WTC11 (cell line): ENCODE measurements around the gene PAX8. TPM values are rescaled to one million over a fixed set of nuclear protein-coding genes. Genes with fewer than 3 reads are reported as not detected.
"Not testable (repeated sequence)": the region's sequence is repeated elsewhere in the genome, so short reads cannot be mapped to it uniquely, and the experiment has no call there.

Experiments used
- ATAC-seq: fragments of 200-7000 bp; cut with Tn5 transposase; 2 replicates; pipeline ENCODE4 v1.10.0; 2021; ENCODE audit warnings: mild to moderate bottlenecking, moderate library complexity
- CTCF ChIA-PET: fragments of 300-600 bp; sonication (Branson Sonifier 250); formaldehyde crosslinking; loops from one replicate; lab custom pipeline; 2021; ENCODE audit warnings: antibody characterized with exemption; lab: Charles Lee
- POLR2A ChIA-PET: fragments of 350-600 bp; sonication (Branson Sonifier 250); formaldehyde crosslinking; loops from one replicate; lab custom pipeline; 2021; ENCODE audit warnings: antibody characterized with exemption; lab: Charles Lee
- DNase-seq: peaks from one replicate; pipeline ENCODE4 v3.0.0; 2021; ENCODE audit warnings: low spot score
- H3K27ac Mint-ChIP-seq: 2 replicates; pipeline ENCODE4 v1.8.0; 2021; ENCODE audit warnings: mixed read lengths
- H3K27me3 Mint-ChIP-seq: 2 replicates; pipeline ENCODE4 v1.8.0; 2021; ENCODE audit warnings: low read depth, mild to moderate bottlenecking, moderate library complexity, mixed read lengths
- H3K36me3 Mint-ChIP-seq: 2 replicates; pipeline ENCODE4 v1.8.0; 2021; ENCODE audit warnings: mixed read lengths
- H3K4me1 Mint-ChIP-seq: 2 replicates; pipeline ENCODE4 v1.8.0; 2022; ENCODE audit warnings: mixed read lengths
- H3K4me3 Mint-ChIP-seq: 2 replicates; pipeline ENCODE4 v1.8.0; 2021; ENCODE audit warnings: mild to moderate bottlenecking, moderate library complexity, mixed read lengths
- H3K9me3 Mint-ChIP-seq: 2 replicates; pipeline ENCODE4 v1.8.0; 2021; ENCODE audit warnings: mixed read lengths
- AFF4 ChIP-seq: sonication (generic); formaldehyde crosslinking; IDR thresholded peaks from 2 replicates; pipeline ENCODE4 v1.8.1; 2023; ENCODE audit warnings: mild to moderate bottlenecking, missing genetic modification reagents, borderline replicate concordance
- ATF6 ChIP-seq: sonication (generic); formaldehyde crosslinking; IDR thresholded peaks from 2 replicates; pipeline ENCODE4 v1.8.1; 2023; ENCODE audit warnings: mild to moderate bottlenecking, missing genetic modification reagents
- CREM ChIP-seq: sonication (generic); formaldehyde crosslinking; IDR thresholded peaks from 2 replicates; pipeline ENCODE4 v1.8.1; 2022; ENCODE audit warnings: mild to moderate bottlenecking, missing genetic modification reagents, moderate library complexity
- E2F4 ChIP-seq: sonication (generic); formaldehyde crosslinking; IDR thresholded peaks from 2 replicates; pipeline ENCODE4 v1.8.1; 2022; ENCODE audit warnings: low read depth, mild to moderate bottlenecking, moderate library complexity, missing genetic modification reagents, borderline replicate concordance
- GABPB1 ChIP-seq: sonication (generic); formaldehyde crosslinking; IDR thresholded peaks from 2 replicates; pipeline ENCODE4 v1.8.1; 2023; ENCODE audit warnings: mild to moderate bottlenecking, missing genetic modification reagents
- JAZF1 ChIP-seq: fragments of 250-450 bp; sonication (Bioruptor Pico); IDR thresholded peaks from 2 replicates; pipeline ENCODE4 v1.9.0; 2021; ENCODE audit warnings: moderate library complexity, mild to moderate bottlenecking, inconsistent platforms
- MLX ChIP-seq: sonication (generic); formaldehyde crosslinking; IDR thresholded peaks from 2 replicates; pipeline ENCODE4 v1.8.1; 2023; ENCODE audit warnings: mild to moderate bottlenecking, missing genetic modification reagents, moderate library complexity
- SP1 ChIP-seq: sonication (generic); formaldehyde crosslinking; conservative IDR thresholded peaks from 2 replicates; pipeline ENCODE4 v1.8.1; 2022; ENCODE audit warnings: missing genetic modification reagents
- ZMAT4 ChIP-seq: fragments of 250-450 bp; sonication (Bioruptor Pico); IDR thresholded peaks from 2 replicates; pipeline ENCODE4 v1.9.0; 2021; ENCODE audit warnings: mild to moderate bottlenecking
- ZNF138 ChIP-seq: sonication (generic); formaldehyde crosslinking; conservative IDR thresholded peaks from 2 replicates; pipeline ENCODE4 v1.8.1; 2022; ENCODE audit warnings: mild to moderate bottlenecking, moderate library complexity, missing genetic modification reagents
- ZNF671 ChIP-seq: fragments of 250-450 bp; sonication (Bioruptor Pico); IDR thresholded peaks from 2 replicates; pipeline ENCODE4 v1.8.0; 2021; ENCODE audit warnings: mild to moderate bottlenecking
- total RNA-seq: library from RNA; stranded (reverse); gene quantifications from 3 replicates; pipeline ENCODE4 v1.2.3, GENCODE V29; 2021
- TF ChIP-seq, protein P1 (sequence below): sonication (generic); formaldehyde crosslinking; IDR thresholded peaks from 2 replicates; pipeline ENCODE4 v1.8.1; 2023; ENCODE audit warnings: mild to moderate bottlenecking, missing genetic modification reagents, moderate library complexity

The PAX8 gene
- total RNA-seq, 1 experiment from 2014 or later = 0.35 TPM

- TF ChIP-seq ZMAT4 (CRISPR knock-in tag) (no peak), CREM (no peak)
These were observed 7.1 kb upstream of the PAX8 start (continued) for GRCh38 chr2:113285816-113286215.

GRCh38 chr2:113284999-113285398 lies 6.3 kb upstream of the PAX8 start:
- H3K4me3 Mint-ChIP-seq, H3K9me3 Mint-ChIP-seq, ATAC-seq, H3K36me3 Mint-ChIP-seq, CTCF ChIA-PET, POLR2A ChIA-PET, H3K27ac Mint-ChIP-seq, DNase-seq: not testable (repeated sequence)
- peaks cover 84% of the 10 kb centered on the region for H3K27me3 Mint-ChIP-seq
- peaks cover 14% of the 10 kb centered on the region for H3K4me1 Mint-ChIP-seq

DNA sequence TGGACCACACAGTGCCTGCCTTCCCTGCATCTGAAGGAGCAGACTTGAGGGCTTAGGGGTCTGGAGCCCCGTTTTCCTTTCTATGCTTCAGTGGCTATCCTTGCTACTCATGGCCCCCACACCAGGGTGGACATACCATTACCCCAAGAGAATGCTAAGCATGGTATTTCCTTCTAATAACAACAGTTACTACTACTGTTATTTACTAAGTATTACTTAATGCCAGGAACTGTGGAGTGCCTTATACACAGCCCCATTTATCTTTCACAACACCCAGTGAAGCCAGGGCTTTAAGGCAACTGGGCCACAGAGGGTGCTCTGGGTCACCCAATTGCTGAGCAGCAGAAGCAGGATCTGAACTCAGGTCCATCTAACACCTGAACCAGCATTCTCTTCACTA lies 5.8 kb upstream of the PAX8 start:
- DNase-seq = no peak
- Mint-ChIP-seq H3K4me3 (no peak overlapping the region), H3K27me3 (peaks cover 84% of the 10 kb centered on the region), H3K36me3 (no peaks in the 10 kb centered on the region), H3K9me3 (no peaks in the 10 kb centered on the region), H3K4me1 (peaks cover 14% of the 10 kb centered on the region), H3K27ac (no peak overlapping the region)
- CTCF ChIA-PET = interaction anchor here (1.0 to 1.4 kb wide), 3 partner anchors 12 to 73 kb away, joined by 4 to 8 read pairs (median 4); no protein-coding TSS in a partner anchor
- TF ChIP-seq ZNF671 (no peak), JAZF1 (CRISPR knock-in tag) (no peak), ZNF138 (CRISPR knock-in tag) (no peak), MLX (CRISPR knock-in tag) (no peak), E2F4 (CRISPR knock-in tag) (no peak), AFF4 (no peak), GABPB1 (no peak)
- TF ChIP-seq, protein P1, sequence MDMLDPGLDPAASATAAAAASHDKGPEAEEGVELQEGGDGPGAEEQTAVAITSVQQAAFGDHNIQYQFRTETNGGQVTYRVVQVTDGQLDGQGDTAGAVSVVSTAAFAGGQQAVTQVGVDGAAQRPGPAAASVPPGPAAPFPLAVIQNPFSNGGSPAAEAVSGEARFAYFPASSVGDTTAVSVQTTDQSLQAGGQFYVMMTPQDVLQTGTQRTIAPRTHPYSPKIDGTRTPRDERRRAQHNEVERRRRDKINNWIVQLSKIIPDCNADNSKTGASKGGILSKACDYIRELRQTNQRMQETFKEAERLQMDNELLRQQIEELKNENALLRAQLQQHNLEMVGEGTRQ (CRISPR knock-in tag) = no peak
- no peak for ATAC-seq
- POLR2A ChIA-PET = no interaction called here

GRCh38 chr2:113283704-113284284 lies 5.1 kb upstream of the PAX8 start:
- TF ChIP-seq SP1 (CRISPR knock-in tag) (no peak), ATF6 (CRISPR knock-in tag) (no peak)
- peaks cover 84% of the 10 kb centered on the region for H3K27me3 Mint-ChIP-seq
- POLR2A ChIA-PET = interaction anchor here (0.6 kb wide), 2 partner anchors 11 to 427 kb away, joined by 3 read pairs; no protein-coding TSS in a partner anchor

More at GRCh38 chr2:113283704-113284284, 5.1 kb upstream of the PAX8 start:
- Mint-ChIP-seq H3K4me1 (peaks cover 18% of the 10 kb centered on the region), H3K4me3 (no peak overlapping the region), H3K36me3 (no peaks in the 10 kb centered on the region), H3K9me3 (no peaks in the 10 kb centered on the region), H3K27ac (no peak overlapping the region)
- peak; percentile 48; the same call in 1 of the 2 replicates for ATAC-seq
- DNase-seq = peak; percentile 22
- CTCF ChIA-PET = interaction anchor here (0.6 to 1.4 kb wide), 9 partner anchors 8 to 990 kb away, joined by 3 to 8 read pairs (median 4); no protein-coding TSS in a partner anchor
